CD4-positive, alpha-beta T cell (primary cell): Measurements from ENCODE around the gene FMN1. TPM values are rescaled to one million over a fixed set of nuclear protein-coding genes. Genes with fewer than 3 reads are reported as not detected.
A peak's percentile ranks its signal among the peaks of the same experiment; 100 is the strongest.

Experiments used
- ATAC-seq: fragments of 200-7000 bp; cut with Tn5 transposase; one replicate; pipeline ENCODE4 v1.10.0; 2022; ENCODE audit warnings: mild to moderate bottlenecking; ENCODE audit not compliant: poor library complexity
- CTCF ChIA-PET: fragments of 350-600 bp; sonication (Branson Sonifier 250); formaldehyde crosslinking; loops from one replicate; lab custom pipeline; 2021; ENCODE audit warnings: antibody characterized with exemption, inconsistent platforms; lab: Charles Lee
- POLR2A ChIA-PET: fragments of 350-600 bp; sonication (Branson Sonifier 250); formaldehyde crosslinking; loops from one replicate; lab custom pipeline; 2021; ENCODE audit warnings: antibody characterized with exemption, inconsistent platforms; lab: Charles Lee
- DNase-seq, 14 experiments: peaks; one replicate each; pipeline ENCODE4 v3.0.0-alpha.2; 2013 to 2020; ENCODE audit warnings: mixed read lengths in 2 of 14
- H3K27ac ChIP-seq, 2 donors: one replicate each; pipeline versions ENCODE4 v1.5.1 to v1.7.0; 2013; ENCODE audit warnings: low read length in 2 of 2, low read depth in 1 of 2, mild to moderate bottlenecking in 1 of 2
- H3K27me3 ChIP-seq, 2 experiments: 1 replicate in 1 of 2; 2 replicates in 1 of 2; pipeline versions ENCODE4 v1.6.1 to v1.7.0; 2013; ENCODE audit warnings: low read length in 2 of 2, control low read depth in 1 of 2, mild to moderate bottlenecking in 1 of 2, moderate library complexity in 1 of 2; ENCODE audit not compliant: insufficient read depth in 2 of 2, control insufficient read depth in 1 of 2
- H3K36me3 ChIP-seq: one replicate; pipeline ENCODE4 v1.6.1; 2013; ENCODE audit warnings: low read length, control low read depth; ENCODE audit not compliant: insufficient read depth
- H3K4me1 ChIP-seq: one replicate; pipeline ENCODE4 v1.6.1; 2013; ENCODE audit warnings: low read length, control low read depth; ENCODE audit not compliant: insufficient read depth
- H3K4me3 ChIP-seq: one replicate; pipeline ENCODE4 v1.5.1; 2013; ENCODE audit warnings: mild to moderate bottlenecking, low read length, moderate library complexity
- H3K9me3 ChIP-seq, 2 experiments: 1 replicate in 1 of 2; 2 replicates in 1 of 2; pipeline versions ENCODE4 v1.6.1 to v1.7.0; 2013; ENCODE audit warnings: low read length in 2 of 2, mild to moderate bottlenecking in 2 of 2, control low read depth in 1 of 2, moderate library complexity in 1 of 2; ENCODE audit not compliant: control insufficient read depth in 1 of 2, insufficient read depth in 1 of 2
- H3K27ac Mint-ChIP-seq: one replicate; pipeline ENCODE4 v1.8.0; 2020; ENCODE audit warnings: mixed read lengths
- H3K27me3 Mint-ChIP-seq: one replicate; pipeline ENCODE4 v1.8.0; 2021; ENCODE audit warnings: mixed read lengths
- H3K36me3 Mint-ChIP-seq: one replicate; pipeline ENCODE4 v1.8.0; 2021; ENCODE audit warnings: low read depth, mixed read lengths
- H3K4me1 Mint-ChIP-seq: one replicate; pipeline ENCODE4 v1.8.0; 2021; ENCODE audit warnings: low read depth, mixed read lengths
- H3K4me3 Mint-ChIP-seq: one replicate; pipeline ENCODE4 v1.8.0; 2020; ENCODE audit warnings: mild to moderate bottlenecking, mixed read lengths
- H3K9me3 Mint-ChIP-seq: one replicate; pipeline ENCODE4 v1.8.0; 2020; ENCODE audit warnings: mixed read lengths
- intact Hi-C, 2 experiments: fragments of 100-400 bp; cut with DNase I in 1 of 2; cut with micrococcal nuclease in 1 of 2; formaldehyde crosslinking; loops; one replicate each; pipeline versions ENCODE4 v1.15.1 to v1.9.0; 2023 to 2025; cut with DNase I, micrococcal nuclease
- total RNA-seq, 174 experiments: library from RNA in 2 of 174; stranded (reverse) in 2 of 174; gene quantifications; one replicate each; pipeline ENCODE4 v1.2.3 and lab custom pipeline; 2021 to 2026
- TF ChIP-seq, protein P1 (sequence below): fragments of 200-600 bp; IDR thresholded peaks from one replicate; pipeline ENCODE4 v1.8.0; 2022; ENCODE audit warnings: antibody characterized with exemption, mild to moderate bottlenecking

FMN1 gene
- total RNA-seq, 2 experiments from 2014 or later = 0.39 to 0.55 TPM

- peak in 1 of 14 experiments; percentile 1 for DNase-seq
- POLR2A ChIA-PET = no interaction called here
- TF ChIP-seq, protein P1, sequence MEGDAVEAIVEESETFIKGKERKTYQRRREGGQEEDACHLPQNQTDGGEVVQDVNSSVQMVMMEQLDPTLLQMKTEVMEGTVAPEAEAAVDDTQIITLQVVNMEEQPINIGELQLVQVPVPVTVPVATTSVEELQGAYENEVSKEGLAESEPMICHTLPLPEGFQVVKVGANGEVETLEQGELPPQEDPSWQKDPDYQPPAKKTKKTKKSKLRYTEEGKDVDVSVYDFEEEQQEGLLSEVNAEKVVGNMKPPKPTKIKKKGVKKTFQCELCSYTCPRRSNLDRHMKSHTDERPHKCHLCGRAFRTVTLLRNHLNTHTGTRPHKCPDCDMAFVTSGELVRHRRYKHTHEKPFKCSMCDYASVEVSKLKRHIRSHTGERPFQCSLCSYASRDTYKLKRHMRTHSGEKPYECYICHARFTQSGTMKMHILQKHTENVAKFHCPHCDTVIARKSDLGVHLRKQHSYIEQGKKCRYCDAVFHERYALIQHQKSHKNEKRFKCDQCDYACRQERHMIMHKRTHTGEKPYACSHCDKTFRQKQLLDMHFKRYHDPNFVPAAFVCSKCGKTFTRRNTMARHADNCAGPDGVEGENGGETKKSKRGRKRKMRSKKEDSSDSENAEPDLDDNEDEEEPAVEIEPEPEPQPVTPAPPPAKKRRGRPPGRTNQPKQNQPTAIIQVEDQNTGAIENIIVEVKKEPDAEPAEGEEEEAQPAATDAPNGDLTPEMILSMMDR = no peak
- no peak overlapping the region for H3K27ac ChIP-seq
- no peaks in the 10 kb centered on the region for H3K4me1 ChIP-seq
- no peak overlapping the region for H3K4me3 ChIP-seq
- Mint-ChIP-seq H3K4me1 (no peaks in the 10 kb centered on the region), H3K36me3 (no peaks in the 10 kb centered on the region), H3K9me3 (peaks cover 3% of the 10 kb centered on the region), H3K27ac (no peak overlapping the region), H3K4me3 (no peak overlapping the region), H3K27me3 (peaks cover 14% of the 10 kb centered on the region)
- intact Hi-C loops = no loop called here
- CTCF ChIA-PET = interaction anchor here (0.6 kb wide), 1 partner anchor 107 kb away, joined by 3 read pairs; no protein-coding TSS in a partner anchor
- ATAC-seq = no peak
- H3K9me3 ChIP-seq = no peaks in the 10 kb centered on the region
- H3K36me3 ChIP-seq = no peaks in the 10 kb centered on the region
- H3K27me3 ChIP-seq = peaks cover 0 to 6% of the 10 kb centered on the region in 2 experiments
These were observed 238.5 kb downstream of the FMN1 start for GRCh38 chr15:32956006-32956405.

- ChIA-PET CTCF (no interaction called here), POLR2A (no interaction called here)
- intact Hi-C loops = no loop called here
- no peak overlapping the region for H3K27ac ChIP-seq
- H3K36me3 ChIP-seq = no peaks in the 10 kb centered on the region
- H3K27me3 ChIP-seq = peaks cover 0 to 6% of the 10 kb centered on the region in 2 experiments
- Mint-ChIP-seq H3K36me3 (no peaks in the 10 kb centered on the region), H3K4me1 (no peaks in the 10 kb centered on the region), H3K27ac (no peak overlapping the region), H3K9me3 (no peaks in the 10 kb centered on the region), H3K4me3 (no peak overlapping the region), H3K27me3 (peaks cover 7% of the 10 kb centered on the region)
- ATAC-seq = no peak
- TF ChIP-seq, protein P1 = no peak
- no peak overlapping the region for H3K4me3 ChIP-seq
- H3K9me3 ChIP-seq = no peaks in the 10 kb centered on the region
- no peak for DNase-seq
- no peaks in the 10 kb centered on the region for H3K4me1 ChIP-seq
These were observed 241.0 kb downstream of the FMN1 start for GRCh38 chr15:32953533-32953910.

DNA sequence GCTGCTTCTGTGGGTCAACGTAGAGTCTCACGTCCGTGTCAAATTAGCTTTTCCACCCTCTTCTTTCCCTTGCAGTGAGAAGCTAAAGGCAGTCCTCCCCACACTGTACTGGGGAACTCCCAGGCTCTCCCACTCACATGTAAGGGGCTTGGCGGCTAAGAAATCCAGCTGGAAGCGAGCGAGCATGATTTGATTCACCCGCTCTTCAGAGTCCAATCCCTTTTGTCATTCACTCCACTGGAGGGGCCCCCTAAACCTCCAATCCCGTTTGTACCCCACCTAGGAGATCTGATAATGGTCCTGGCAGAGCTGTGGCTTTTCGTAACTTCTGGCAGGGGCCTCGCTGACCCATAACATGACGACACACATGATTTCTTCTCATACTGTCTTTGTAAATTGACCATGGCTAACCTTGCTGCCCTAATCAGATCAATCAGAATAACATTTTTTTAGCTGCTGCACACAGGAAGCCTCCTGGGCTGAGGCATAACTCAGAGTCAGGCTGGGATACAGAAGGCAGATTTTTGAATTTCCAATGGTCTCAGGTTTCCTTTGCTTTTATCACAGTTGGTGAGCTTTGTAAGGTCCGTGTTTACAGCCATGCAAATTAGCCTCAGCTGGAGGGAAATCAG lies 241.5 kb downstream of the FMN1 start:
- POLR2A ChIA-PET = no interaction called here

More for the DNA sequence above, 241.5 kb downstream of the FMN1 start:
- CTCF ChIA-PET = no interaction called here
- ATAC-seq (no peak), DNase-seq (no peak)
- no peaks in the 10 kb centered on the region for H3K9me3 ChIP-seq
- H3K27ac ChIP-seq = no peak overlapping the region
- intact Hi-C loops = no loop called here
- no peak overlapping the region for H3K4me3 ChIP-seq
- Mint-ChIP-seq H3K27me3 (peaks cover 7% of the 10 kb centered on the region), H3K4me1 (no peaks in the 10 kb centered on the region), H3K36me3 (no peaks in the 10 kb centered on the region), H3K27ac (no peak overlapping the region), H3K4me3 (no peak overlapping the region), H3K9me3 (no peaks in the 10 kb centered on the region)
- TF ChIP-seq, protein P1 = no peak
- no peaks in the 10 kb centered on the region for H3K4me1 ChIP-seq
- H3K36me3 ChIP-seq = no peaks in the 10 kb centered on the region
- peaks cover 0 to 6% of the 10 kb centered on the region in 2 experiments for H3K27me3 ChIP-seq
